Measurements from ENCODE around the gene PPARD.

PPARD gene

DNA sequence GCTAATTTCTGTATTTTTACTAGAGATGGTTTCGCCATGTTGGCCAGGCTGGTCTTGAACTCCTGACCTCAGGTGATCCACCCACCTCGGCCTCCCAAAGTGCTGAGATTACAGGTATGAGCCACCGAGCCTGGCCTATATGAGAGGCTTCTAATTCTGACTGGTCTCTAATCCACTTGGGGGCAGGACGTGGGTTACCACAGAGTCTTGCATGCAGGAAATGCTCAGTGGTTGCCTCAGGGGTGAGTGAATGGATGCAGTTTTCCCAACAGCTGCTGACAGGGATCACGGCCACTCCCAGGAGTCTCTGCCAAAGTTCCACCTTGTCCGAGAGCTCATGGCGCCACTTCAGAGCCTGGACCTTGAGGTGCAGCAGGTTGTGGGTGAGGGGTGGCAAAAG, 103.3 kb downstream of the PPARD start:
- DNase-seq (ENCODE audit: low spot score in 2 of 2): no peak
- H3K4me3 ChIP-seq: no peak overlapping the region
- in situ Hi-C loops (cut with MboI; ENCODE audit: low sequenced_read_pairs): no loop called here
- H3K27me3 ChIP-seq (ENCODE audit: low read depth): no peaks in the 10 kb centered on the region
- H3K9me3 ChIP-seq: no peaks in the 10 kb centered on the region
- no peaks in the 10 kb centered on the region for H3K36me3 ChIP-seq (replicated peaks)
- peaks cover 6% of the 10 kb centered on the region for H3K4me1 ChIP-seq

DNA sequence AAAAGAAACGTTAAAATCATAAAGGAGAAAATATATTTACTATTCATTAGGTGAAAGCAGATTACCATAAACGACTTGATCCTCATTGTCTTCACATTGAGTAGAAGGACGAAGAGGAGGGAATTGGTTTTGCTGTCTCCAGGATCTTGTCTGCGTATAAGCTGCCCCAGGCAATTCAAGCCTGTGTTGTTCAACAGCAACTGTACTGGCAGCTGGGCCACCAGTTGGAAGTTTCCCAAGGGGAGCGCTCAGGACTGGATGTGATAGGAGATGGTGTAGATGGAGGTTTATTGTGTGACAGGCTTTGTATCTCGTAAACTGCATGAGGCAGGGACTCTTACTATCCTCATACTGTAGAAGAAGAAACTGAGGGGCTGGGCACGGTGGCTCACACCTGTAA, 105.8 kb downstream of the PPARD start:
- Histone ChIP-seq H3K36me3 (replicated peaks) (no peaks in the 10 kb centered on the region), H3K4me3 (no peak overlapping the region), H3K27me3 (ENCODE audit: low read depth) (no peaks in the 10 kb centered on the region), H3K4me1 (peaks cover 6% of the 10 kb centered on the region), H3K9me3 (no peaks in the 10 kb centered on the region)
- peak; percentile 48 to 75 for DNase-seq (ENCODE audit: low spot score in 2 of 2)
- in situ Hi-C loops (cut with MboI; ENCODE audit: low sequenced_read_pairs): no loop called here

DNA sequence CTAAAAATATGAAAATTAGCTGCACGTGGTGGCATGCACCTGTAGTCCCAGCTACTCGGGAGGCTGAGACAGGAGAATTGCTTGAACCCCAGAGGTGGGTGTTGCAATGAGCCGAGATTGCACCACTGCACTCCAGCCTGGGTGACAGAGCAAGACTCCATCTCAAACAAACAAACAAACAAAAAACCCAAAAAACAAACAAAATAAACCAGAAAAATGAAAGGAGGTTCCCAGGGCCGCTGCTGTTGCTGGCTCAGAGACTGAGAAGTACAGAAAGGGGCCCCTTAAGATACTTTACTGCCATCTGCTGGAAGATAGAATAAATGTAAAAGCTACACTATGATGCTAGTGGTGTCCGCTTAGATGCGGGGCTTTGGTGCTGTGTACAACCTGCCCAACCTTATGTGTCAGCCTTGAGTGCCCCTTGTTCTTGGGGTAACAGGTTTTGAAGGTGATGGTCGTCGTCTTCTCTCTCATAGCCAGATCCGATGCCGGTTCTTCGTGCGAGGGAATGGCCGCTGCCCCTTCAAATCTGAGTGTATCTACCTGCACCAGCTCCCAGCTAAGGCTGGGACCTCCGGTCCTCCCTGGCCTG, 107.0 kb downstream of the PPARD start:
- Histone ChIP-seq H3K9me3 (no peaks in the 10 kb centered on the region), H3K4me1 (peaks cover 14% of the 10 kb centered on the region), H3K27me3 (ENCODE audit: low read depth) (no peaks in the 10 kb centered on the region), H3K36me3 (replicated peaks) (no peaks in the 10 kb centered on the region), H3K4me3 (no peak overlapping the region)
- peak; percentile 48 to 76 for DNase-seq (ENCODE audit: low spot score in 2 of 2)
- in situ Hi-C loops (cut with MboI; ENCODE audit: low sequenced_read_pairs): no loop called here

DNA sequence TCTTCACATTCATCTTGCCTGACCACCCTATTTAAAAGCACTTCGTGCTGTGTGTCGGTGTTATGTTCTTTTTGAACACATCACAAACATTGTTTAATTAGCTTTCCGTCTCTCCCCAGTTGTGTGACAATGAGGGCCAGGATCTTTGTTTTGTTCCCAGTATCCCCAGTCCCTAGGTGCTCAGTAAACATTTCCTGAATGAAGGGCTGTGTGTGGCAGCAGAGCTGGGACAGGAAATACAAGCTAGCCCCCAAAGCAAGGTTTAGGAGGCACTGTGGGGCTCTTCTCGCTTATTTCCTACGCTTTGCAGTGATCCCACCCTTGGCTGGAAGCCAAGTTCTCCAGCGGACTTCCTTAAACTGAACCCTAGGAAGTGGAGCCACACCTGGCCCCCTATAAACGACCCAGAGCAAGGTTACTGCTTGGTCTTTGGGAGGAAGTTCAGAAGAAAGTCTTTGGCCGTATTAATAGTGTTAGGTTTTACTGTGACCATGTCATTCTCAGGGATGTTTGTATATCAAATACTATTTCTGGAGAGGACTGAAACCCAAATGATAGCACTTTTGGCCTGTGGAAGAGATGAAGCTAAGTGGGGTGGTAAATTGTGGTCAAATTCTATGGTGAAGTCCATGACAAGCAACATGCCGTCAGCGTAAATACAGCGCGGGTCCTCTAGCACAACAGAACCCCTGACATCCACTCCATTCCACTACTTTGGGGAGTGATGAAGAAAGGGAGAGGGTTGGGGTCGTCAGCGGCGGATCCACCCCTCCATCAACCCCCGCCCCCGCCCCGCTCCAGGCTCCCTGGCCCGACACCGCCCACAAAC, 109.2 kb downstream of the PPARD start:
- in situ Hi-C loops (cut with MboI; ENCODE audit: low sequenced_read_pairs): loop anchor here (5.0 kb wide), 1 partner anchor 109 kb away; the partner anchor contains the start of gene PPARD
- Histone ChIP-seq H3K4me3 (peak overlapping the region; percentile 64), H3K27me3 (ENCODE audit: low read depth) (no peaks in the 10 kb centered on the region), H3K36me3 (replicated peaks) (peaks cover 2% of the 10 kb centered on the region), H3K9me3 (no peaks in the 10 kb centered on the region), H3K4me1 (peaks cover 14% of the 10 kb centered on the region)
- no peak for DNase-seq (ENCODE audit: low spot score in 2 of 2)

DNA sequence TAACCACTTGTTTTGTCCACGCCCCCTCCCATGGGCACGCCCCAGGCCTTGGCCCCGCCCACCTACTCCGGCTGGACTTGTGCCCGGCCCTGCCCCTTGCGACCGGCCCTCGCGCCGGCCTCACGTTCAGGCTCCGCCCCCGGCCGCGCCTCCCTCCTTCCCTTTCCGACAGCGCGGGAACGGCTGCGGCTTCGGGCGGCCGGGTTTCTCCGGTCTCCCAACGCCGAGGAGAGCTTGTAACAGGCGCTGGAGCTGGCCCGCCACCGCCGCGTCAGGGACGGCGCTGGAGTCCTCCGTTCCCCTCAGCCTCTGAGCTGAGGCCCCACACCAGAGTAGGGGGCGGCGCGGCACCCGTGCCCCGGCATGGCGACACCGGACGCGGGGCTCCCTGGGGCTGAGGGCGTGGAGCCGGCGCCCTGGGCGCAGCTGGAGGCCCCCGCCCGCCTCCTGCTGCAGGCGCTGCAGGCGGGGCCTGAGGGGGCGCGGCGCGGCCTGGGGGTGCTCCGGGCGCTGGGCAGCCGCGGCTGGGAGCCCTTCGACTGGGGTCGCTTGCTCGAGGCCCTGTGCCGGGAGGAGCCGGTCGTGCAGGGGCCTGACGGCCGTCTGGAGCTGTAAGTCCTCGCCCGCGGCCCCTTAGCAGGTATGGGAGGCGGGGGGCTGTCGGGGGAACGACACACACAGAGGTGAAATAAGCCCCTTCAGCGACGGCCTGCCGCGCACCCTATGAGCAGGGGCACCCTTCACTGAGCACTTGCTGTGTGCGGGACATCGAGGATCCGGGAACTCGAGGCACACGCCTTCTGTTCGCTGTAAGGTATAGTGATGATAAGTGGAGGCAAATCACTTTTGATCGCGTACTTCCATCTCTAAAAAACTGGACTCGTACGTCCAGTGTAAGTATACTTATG, 110.1 kb downstream of the PPARD start, which contains the start of gene FANCE:
TSS of gene FANCE (plus strand) at position 156 of the 908 bp plus-strand sequence. CDS start at position 364, 208 bp downstream.
- H3K9me3 ChIP-seq: no peaks in the 10 kb centered on the region
- peaks cover 6% of the 10 kb centered on the region for H3K36me3 ChIP-seq (replicated peaks)
- DNase-seq (ENCODE audit: low spot score in 2 of 2): peak; percentile 80 to 97
- no peaks in the 10 kb centered on the region for H3K27me3 ChIP-seq (ENCODE audit: low read depth)
- H3K4me1 ChIP-seq: peaks cover 14% of the 10 kb centered on the region
- H3K4me3 ChIP-seq: peak within 1 kb of the TSS; percentile 64
- in situ Hi-C loops (cut with MboI; ENCODE audit: low sequenced_read_pairs): loop anchor here (5.0 kb wide), 1 partner anchor 110 kb away; the partner anchor contains the start of gene PPARD

DNA sequence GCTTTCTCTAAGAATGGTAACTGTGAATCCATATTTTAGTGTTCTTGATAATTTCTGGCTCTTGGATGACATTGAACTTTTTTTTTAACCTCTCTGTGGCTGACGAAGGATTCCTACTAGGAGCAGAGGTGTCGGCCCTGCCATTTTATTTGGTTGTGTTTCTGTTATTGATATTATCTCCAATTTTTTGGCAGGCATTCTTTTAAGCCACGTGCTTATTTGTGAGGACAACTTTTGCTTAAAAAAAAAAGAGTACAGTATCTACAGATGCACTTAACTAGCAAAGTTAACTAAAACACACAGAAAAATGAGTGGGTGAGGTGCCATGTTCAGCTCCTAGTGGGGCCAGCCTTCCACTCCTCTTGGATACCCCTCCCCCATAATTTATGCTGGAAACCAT, 110.9 kb downstream of the PPARD start:
- Histone ChIP-seq H3K36me3 (replicated peaks) (peaks cover 12% of the 10 kb centered on the region), H3K27me3 (ENCODE audit: low read depth) (no peaks in the 10 kb centered on the region), H3K9me3 (no peaks in the 10 kb centered on the region), H3K4me1 (peaks cover 10% of the 10 kb centered on the region), H3K4me3 (peak overlapping the region; percentile 64)
- DNase-seq (ENCODE audit: low spot score in 2 of 2): no peak
- in situ Hi-C loops (cut with MboI; ENCODE audit: low sequenced_read_pairs): loop anchor here (5.0 kb wide), 1 partner anchor 111 kb away; the partner anchor contains the start of gene PPARD

DNA sequence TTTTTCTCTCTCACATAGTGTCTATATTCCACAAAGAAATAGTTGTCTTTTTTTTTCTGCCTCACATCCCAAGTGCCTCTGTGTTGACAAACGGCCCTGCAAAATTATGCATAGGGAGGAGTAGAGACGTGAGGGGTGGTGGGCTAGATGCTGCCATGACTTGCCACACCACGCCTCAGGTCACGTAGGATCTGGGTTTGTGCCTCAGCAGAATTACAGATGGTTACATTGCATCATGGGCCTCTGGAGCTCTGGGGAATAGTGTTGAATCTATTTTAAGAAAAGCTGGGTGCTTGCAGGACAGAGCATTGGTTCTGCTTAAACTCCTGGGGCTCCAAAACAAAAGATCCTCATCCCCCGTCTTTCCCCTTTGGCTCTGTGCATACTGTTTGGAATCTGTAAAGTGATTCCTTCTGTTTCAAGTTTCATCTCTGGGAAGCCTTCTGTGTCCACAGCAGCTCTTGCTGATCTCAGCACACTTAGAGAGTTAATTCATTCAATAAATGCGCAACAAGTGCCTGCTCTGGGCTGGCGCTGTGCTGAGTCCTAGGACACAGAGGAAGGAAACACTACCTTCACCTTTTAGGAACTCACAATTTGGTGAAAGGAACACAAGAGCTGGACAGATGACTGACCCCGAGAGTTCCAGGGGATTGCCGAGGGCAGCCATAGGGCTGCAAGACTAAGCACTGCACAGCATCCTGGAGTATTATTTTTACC, 112.2 kb downstream of the PPARD start:
- DNase-seq (ENCODE audit: low spot score in 2 of 2): no peak
- in situ Hi-C loops (cut with MboI; ENCODE audit: low sequenced_read_pairs): loop anchor here (5.0 kb wide), 1 partner anchor 112 kb away; the partner anchor contains the start of gene PPARD
- Histone ChIP-seq H3K9me3 (no peaks in the 10 kb centered on the region), H3K27me3 (ENCODE audit: low read depth) (no peaks in the 10 kb centered on the region), H3K4me3 (no peak overlapping the region), H3K4me1 (peaks cover 8% of the 10 kb centered on the region), H3K36me3 (replicated peaks) (peaks cover 24% of the 10 kb centered on the region)

DNA sequence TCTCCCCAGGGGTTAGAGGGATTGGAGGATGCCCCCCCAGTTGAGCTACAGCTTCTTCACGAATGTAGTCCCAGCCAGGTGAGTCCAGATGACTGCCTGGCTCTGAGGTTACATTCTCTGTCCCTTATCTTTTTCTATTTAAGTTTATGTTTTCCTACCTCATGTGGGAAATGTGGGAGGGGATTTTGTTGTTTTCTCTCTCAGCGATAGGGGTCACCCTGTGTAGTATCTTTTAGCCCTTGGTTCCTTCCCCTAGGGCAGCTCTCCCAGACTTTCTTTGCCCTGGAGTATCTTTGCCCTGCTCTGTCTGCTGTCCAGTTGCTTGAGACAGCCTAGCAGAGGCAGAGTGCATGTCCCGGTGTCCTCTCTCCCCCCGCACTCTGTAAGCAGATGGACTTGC, 115.5 kb downstream of the PPARD start:
- no peaks in the 10 kb centered on the region for H3K27me3 ChIP-seq (ENCODE audit: low read depth)
- in situ Hi-C loops (cut with MboI; ENCODE audit: low sequenced_read_pairs): no loop called here
- H3K36me3 ChIP-seq (replicated peaks): peaks cover 41% of the 10 kb centered on the region
- no peak for DNase-seq (ENCODE audit: low spot score in 2 of 2)
- H3K4me1 ChIP-seq: peaks cover 8% of the 10 kb centered on the region
- no peak overlapping the region for H3K4me3 ChIP-seq
- no peaks in the 10 kb centered on the region for H3K9me3 ChIP-seq

DNA sequence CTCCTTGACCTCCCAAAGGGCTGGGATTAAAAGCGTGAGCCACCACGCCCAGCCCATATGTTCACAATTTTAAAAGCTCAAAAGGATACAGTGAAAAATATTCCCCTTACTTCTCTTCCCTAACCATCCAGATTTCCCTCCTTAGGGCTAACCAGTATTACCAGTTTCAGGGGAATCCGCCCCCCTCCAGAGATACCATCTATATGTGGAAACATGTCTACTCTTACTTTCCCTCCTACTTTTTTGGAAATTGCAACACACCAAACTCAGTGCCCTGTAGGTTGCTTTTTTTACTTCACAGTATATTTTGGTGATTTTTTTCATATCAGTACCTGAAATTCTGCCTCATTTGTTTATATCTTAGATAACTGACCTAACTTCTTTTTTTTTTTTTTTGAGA, 118.9 kb downstream of the PPARD start:
- H3K4me3 ChIP-seq: no peak overlapping the region
- H3K4me1 ChIP-seq: no peaks in the 10 kb centered on the region
- in situ Hi-C loops (cut with MboI; ENCODE audit: low sequenced_read_pairs): no loop called here

DNA sequence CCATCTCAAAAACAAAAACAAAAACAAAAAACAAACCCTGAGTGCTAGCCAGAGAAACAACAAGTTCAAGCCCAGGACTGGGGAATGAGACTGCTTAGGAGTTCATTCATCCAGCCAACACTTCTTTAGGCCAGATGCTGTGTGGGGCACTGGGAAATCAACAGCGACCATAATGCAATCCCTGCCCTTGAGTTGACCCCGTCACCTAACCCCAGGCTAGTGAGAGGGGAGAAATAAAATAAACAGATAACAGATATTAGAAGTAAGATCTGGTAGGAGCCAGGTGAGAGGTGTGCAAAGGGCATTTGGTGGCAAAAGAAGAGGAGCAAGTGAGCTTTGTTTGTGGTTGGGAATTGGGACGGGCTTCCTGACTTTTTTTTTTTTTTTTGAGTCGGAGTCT, 120.9 kb downstream of the PPARD start:
- in situ Hi-C loops (cut with MboI; ENCODE audit: low sequenced_read_pairs): no loop called here
- H3K9me3 ChIP-seq: no peaks in the 10 kb centered on the region
- peaks cover 51% of the 10 kb centered on the region for H3K36me3 ChIP-seq (replicated peaks)

More for the DNA sequence above, 118.9 kb downstream of the PPARD start:
- peaks cover 53% of the 10 kb centered on the region for H3K36me3 ChIP-seq (replicated peaks)
- no peaks in the 10 kb centered on the region for H3K27me3 ChIP-seq (ENCODE audit: low read depth)
- H3K9me3 ChIP-seq: no peaks in the 10 kb centered on the region
- DNase-seq (ENCODE audit: low spot score in 2 of 2): no peak

DNA sequence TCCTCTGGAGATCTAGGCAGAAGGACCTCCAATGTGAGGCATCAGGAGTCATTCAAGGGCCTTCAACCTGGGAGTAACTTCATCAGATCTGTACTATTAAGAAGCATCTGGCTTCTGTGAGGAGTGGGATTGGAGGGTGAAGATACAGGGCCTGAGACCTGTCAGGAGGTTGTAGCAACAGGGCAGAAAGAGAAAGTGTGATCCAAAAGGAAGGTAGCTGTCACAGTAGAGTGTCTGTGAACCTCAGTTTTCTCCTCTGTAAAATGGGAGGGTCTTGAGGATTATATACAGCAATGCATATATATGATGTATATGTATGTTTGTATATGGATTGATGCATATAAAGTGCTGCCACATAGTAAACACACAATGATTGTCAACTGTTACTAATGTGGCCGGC, 123.3 kb downstream of the PPARD start:
- Histone ChIP-seq H3K4me1 (peaks cover 8% of the 10 kb centered on the region), H3K27me3 (ENCODE audit: low read depth) (no peaks in the 10 kb centered on the region), H3K9me3 (no peaks in the 10 kb centered on the region), H3K36me3 (replicated peaks) (peaks cover 56% of the 10 kb centered on the region), H3K4me3 (no peak overlapping the region)
- in situ Hi-C loops (cut with MboI; ENCODE audit: low sequenced_read_pairs): no loop called here
- DNase-seq (ENCODE audit: low spot score in 2 of 2): no peak

More for the DNA sequence above, 120.9 kb downstream of the PPARD start:
- no peak for DNase-seq (ENCODE audit: low spot score in 2 of 2)
- H3K27me3 ChIP-seq (ENCODE audit: low read depth): no peaks in the 10 kb centered on the region
- peaks cover 5% of the 10 kb centered on the region for H3K4me1 ChIP-seq
- no peak overlapping the region for H3K4me3 ChIP-seq

DNA sequence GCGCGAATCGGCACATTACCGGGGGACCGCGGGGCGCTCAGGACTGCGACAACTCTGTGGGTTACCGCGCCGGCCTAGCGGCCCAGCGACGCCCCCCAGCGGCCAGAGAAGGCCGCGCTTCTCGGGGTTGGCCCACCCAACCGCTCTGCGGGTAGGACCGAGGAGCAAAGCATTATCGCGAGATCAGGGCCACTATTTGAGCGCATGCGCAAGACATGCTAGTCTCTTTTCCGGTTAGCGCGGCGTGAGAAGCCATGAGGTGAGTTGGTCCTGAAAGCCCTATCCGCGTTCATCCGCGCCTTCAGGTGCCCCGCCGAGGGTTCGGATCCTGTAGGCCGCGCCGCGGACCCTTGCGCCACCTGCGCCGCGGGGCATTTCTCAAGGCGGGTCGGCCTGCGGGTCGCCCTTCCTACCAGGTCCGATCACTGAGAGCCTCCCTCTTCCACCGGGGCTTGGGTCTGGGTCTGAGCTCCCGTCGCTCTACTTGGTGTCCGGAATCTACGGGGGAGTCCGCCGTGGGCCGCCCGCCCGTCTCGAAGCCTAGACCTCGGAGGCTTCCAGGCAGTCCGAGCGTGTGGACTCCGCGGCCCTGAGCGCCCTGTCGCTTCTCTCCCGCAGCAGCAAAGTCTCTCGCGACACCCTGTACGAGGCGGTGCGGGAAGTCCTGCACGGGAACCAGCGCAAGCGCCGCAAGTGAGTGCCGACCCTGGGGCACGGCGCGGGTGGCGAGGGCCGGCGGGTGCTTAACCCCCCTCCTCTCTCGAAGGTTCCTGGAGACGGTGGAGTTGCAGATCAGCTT, 126.0 kb downstream of the PPARD start, which contains the start of gene RPL10A:
TSS of gene RPL10A (plus strand) at position 221 of the 799 bp plus-strand sequence. CDS start at position 255, 34 bp downstream.
- no peaks in the 10 kb centered on the region for H3K9me3 ChIP-seq
- H3K4me3 ChIP-seq: peak within 1 kb of the TSS; percentile 98
- peak; percentile 92 to 96 for DNase-seq (ENCODE audit: low spot score in 2 of 2)
- H3K27me3 ChIP-seq (ENCODE audit: low read depth): no peaks in the 10 kb centered on the region
- in situ Hi-C loops (cut with MboI; ENCODE audit: low sequenced_read_pairs): no loop called here
- H3K4me1 ChIP-seq: peaks cover 16% of the 10 kb centered on the region
- H3K36me3 ChIP-seq (replicated peaks): peaks cover 69% of the 10 kb centered on the region

Data from HAP-1 (cell line).